ENCODE data around the gene NDFIP2.

The NDFIP2 gene

DNA sequence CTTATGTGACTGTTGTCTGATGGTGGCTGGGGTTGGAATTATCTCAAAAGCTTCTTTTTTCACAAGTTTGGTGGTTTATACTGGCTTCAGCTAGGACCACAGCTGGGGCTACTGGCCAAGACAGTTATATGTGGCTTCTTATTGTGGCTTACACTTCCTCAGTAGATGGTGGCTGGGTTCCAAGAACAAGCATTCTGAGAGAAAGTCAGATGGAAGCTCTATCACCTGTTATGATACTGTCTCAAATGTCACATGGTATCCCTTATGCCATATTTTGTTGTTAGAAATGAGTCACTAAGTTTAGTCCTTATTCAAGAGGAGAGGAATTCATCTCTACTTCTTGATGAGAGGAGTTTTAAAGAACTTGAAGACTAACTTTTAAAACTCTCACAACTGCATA lies 41.6 kb downstream of the NDFIP2 start:
- Histone ChIP-seq H3K27me3 (replicated peaks; ENCODE audit: control insufficient read depth, insufficient read depth, low read length) (no peaks in the 10 kb centered on the region), H3K4me1 (ENCODE audit: control insufficient read depth, insufficient read depth, low read length) (no peaks in the 10 kb centered on the region), H3K9me3 (ENCODE audit: control insufficient read depth, low read length) (no peaks in the 10 kb centered on the region), H3K9ac (ENCODE audit: low read length) (no peak overlapping the region), H3K4me3 (ENCODE audit: low read length) (no peak overlapping the region), H3K36me3 (ENCODE audit: control insufficient read depth, insufficient read depth, low read length, severe bottlenecking) (peaks cover 59% of the 10 kb centered on the region)
- no peak for DNase-seq (ENCODE audit: low read depth)

- no peaks in the 10 kb centered on the region for H3K4me1 ChIP-seq (ENCODE audit: control insufficient read depth, insufficient read depth, low read length)
- no peak for DNase-seq (ENCODE audit: low read depth)
- no peaks in the 10 kb centered on the region for H3K27me3 ChIP-seq (replicated peaks; ENCODE audit: control insufficient read depth, insufficient read depth, low read length)
- H3K36me3 ChIP-seq (ENCODE audit: control insufficient read depth, insufficient read depth, low read length, severe bottlenecking) = peaks cover 59% of the 10 kb centered on the region
- no peak overlapping the region for H3K4me3 ChIP-seq (ENCODE audit: low read length)
- H3K9me3 ChIP-seq (ENCODE audit: control insufficient read depth, low read length) = no peaks in the 10 kb centered on the region
- H3K9ac ChIP-seq (ENCODE audit: low read length) = no peak overlapping the region
Measured at GRCh38 chr13:79525064-79525857, 44.3 kb downstream of the NDFIP2 start.

- peaks cover 48% of the 10 kb centered on the region for H3K36me3 ChIP-seq (ENCODE audit: control insufficient read depth, insufficient read depth, low read length, severe bottlenecking)
- no peaks in the 10 kb centered on the region for H3K4me1 ChIP-seq (ENCODE audit: control insufficient read depth, insufficient read depth, low read length)
- no peak overlapping the region for H3K9ac ChIP-seq (ENCODE audit: low read length)
- DNase-seq (ENCODE audit: low read depth) = no peak
- H3K9me3 ChIP-seq (ENCODE audit: control insufficient read depth, low read length) = no peaks in the 10 kb centered on the region
- H3K4me3 ChIP-seq (ENCODE audit: low read length) = no peak overlapping the region
- H3K27me3 ChIP-seq (replicated peaks; ENCODE audit: control insufficient read depth, insufficient read depth, low read length) = no peaks in the 10 kb centered on the region
Measured at GRCh38 chr13:79527698-79528097, 46.7 kb downstream of the NDFIP2 start.

- H3K9ac ChIP-seq (ENCODE audit: low read length) = no peak overlapping the region
- no peaks in the 10 kb centered on the region for H3K9me3 ChIP-seq (ENCODE audit: control insufficient read depth, low read length)
- no peak for DNase-seq (ENCODE audit: low read depth)
Measured at GRCh38 chr13:79528356-79528755, 47.4 kb downstream of the NDFIP2 start.

GRCh38 chr13:79528759-79529191 lies 47.8 kb downstream of the NDFIP2 start:
- peaks cover 3% of the 10 kb centered on the region for H3K4me1 ChIP-seq (ENCODE audit: control insufficient read depth, insufficient read depth, low read length)
- no peak for DNase-seq (ENCODE audit: low read depth)
- no peak overlapping the region for H3K4me3 ChIP-seq (ENCODE audit: low read length)

More at GRCh38 chr13:79528356-79528755, 47.4 kb downstream of the NDFIP2 start:
- Histone ChIP-seq H3K4me1 (ENCODE audit: control insufficient read depth, insufficient read depth, low read length) (no peaks in the 10 kb centered on the region), H3K4me3 (ENCODE audit: low read length) (no peak overlapping the region), H3K27me3 (replicated peaks; ENCODE audit: control insufficient read depth, insufficient read depth, low read length) (no peaks in the 10 kb centered on the region), H3K36me3 (ENCODE audit: control insufficient read depth, insufficient read depth, low read length, severe bottlenecking) (peaks cover 44% of the 10 kb centered on the region)

GRCh38 chr13:79529817-79530216 lies 48.9 kb downstream of the NDFIP2 start:
- Histone ChIP-seq H3K4me1 (ENCODE audit: control insufficient read depth, insufficient read depth, low read length) (peaks cover 13% of the 10 kb centered on the region), H3K36me3 (ENCODE audit: control insufficient read depth, insufficient read depth, low read length, severe bottlenecking) (peaks cover 30% of the 10 kb centered on the region), H3K9ac (ENCODE audit: low read length) (no peak overlapping the region), H3K9me3 (ENCODE audit: control insufficient read depth, low read length) (no peaks in the 10 kb centered on the region), H3K27me3 (replicated peaks; ENCODE audit: control insufficient read depth, insufficient read depth, low read length) (no peaks in the 10 kb centered on the region), H3K4me3 (ENCODE audit: low read length) (no peak overlapping the region)
- DNase-seq (ENCODE audit: low read depth) = no peak

More at GRCh38 chr13:79528759-79529191, 47.8 kb downstream of the NDFIP2 start:
- Histone ChIP-seq H3K9me3 (ENCODE audit: control insufficient read depth, low read length) (no peaks in the 10 kb centered on the region), H3K27me3 (replicated peaks; ENCODE audit: control insufficient read depth, insufficient read depth, low read length) (no peaks in the 10 kb centered on the region), H3K9ac (ENCODE audit: low read length) (no peak overlapping the region), H3K36me3 (ENCODE audit: control insufficient read depth, insufficient read depth, low read length, severe bottlenecking) (peaks cover 40% of the 10 kb centered on the region)

DNA sequence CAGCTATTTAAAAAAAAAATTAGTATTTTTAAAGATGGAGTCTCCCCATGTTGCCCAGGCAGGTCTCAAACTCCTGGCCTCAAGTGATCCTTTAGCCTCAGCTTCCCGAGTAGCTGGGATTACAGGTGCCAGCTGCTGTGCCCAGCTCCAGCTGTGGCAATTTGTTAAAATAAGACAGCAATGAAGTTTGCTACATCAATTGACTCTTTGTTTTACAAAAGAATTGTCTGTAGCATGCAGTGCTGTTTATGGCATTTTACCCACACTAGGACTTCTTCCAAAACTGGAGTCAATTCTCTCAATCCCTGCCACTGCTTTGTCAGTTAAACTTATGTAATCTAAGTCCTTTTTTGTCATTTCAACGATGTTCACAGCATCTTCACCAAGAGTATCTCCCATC lies 49.3 kb downstream of the NDFIP2 start:
- no peak for DNase-seq (ENCODE audit: low read depth)
- Histone ChIP-seq H3K36me3 (ENCODE audit: control insufficient read depth, insufficient read depth, low read length, severe bottlenecking) (peaks cover 25% of the 10 kb centered on the region), H3K9ac (ENCODE audit: low read length) (no peak overlapping the region), H3K4me3 (ENCODE audit: low read length) (no peak overlapping the region), H3K9me3 (ENCODE audit: control insufficient read depth, low read length) (no peaks in the 10 kb centered on the region), H3K27me3 (replicated peaks; ENCODE audit: control insufficient read depth, insufficient read depth, low read length) (no peaks in the 10 kb centered on the region), H3K4me1 (ENCODE audit: control insufficient read depth, insufficient read depth, low read length) (peaks cover 18% of the 10 kb centered on the region)

GRCh38 chr13:79531542-79532254 lies 50.7 kb downstream of the NDFIP2 start:
- Histone ChIP-seq H3K4me1 (ENCODE audit: control insufficient read depth, insufficient read depth, low read length) (peaks cover 18% of the 10 kb centered on the region), H3K27me3 (replicated peaks; ENCODE audit: control insufficient read depth, insufficient read depth, low read length) (no peaks in the 10 kb centered on the region)
- DNase-seq (ENCODE audit: low read depth) = no peak

GRCh38 chr13:79532576-79532975 lies 51.6 kb downstream of the NDFIP2 start:
- Histone ChIP-seq H3K27me3 (replicated peaks; ENCODE audit: control insufficient read depth, insufficient read depth, low read length) (no peaks in the 10 kb centered on the region), H3K9me3 (ENCODE audit: control insufficient read depth, low read length) (no peaks in the 10 kb centered on the region), H3K36me3 (ENCODE audit: control insufficient read depth, insufficient read depth, low read length, severe bottlenecking) (peaks cover 7% of the 10 kb centered on the region), H3K4me1 (ENCODE audit: control insufficient read depth, insufficient read depth, low read length) (peaks cover 18% of the 10 kb centered on the region), H3K4me3 (ENCODE audit: low read length) (no peak overlapping the region), H3K9ac (ENCODE audit: low read length) (no peak overlapping the region)
- DNase-seq (ENCODE audit: low read depth) = no peak

More at GRCh38 chr13:79531542-79532254, 50.7 kb downstream of the NDFIP2 start:
- H3K36me3 ChIP-seq (ENCODE audit: control insufficient read depth, insufficient read depth, low read length, severe bottlenecking) = peaks cover 12% of the 10 kb centered on the region
- H3K9ac ChIP-seq (ENCODE audit: low read length) = no peak overlapping the region
- H3K4me3 ChIP-seq (ENCODE audit: low read length) = no peak overlapping the region
- H3K9me3 ChIP-seq (ENCODE audit: control insufficient read depth, low read length) = no peaks in the 10 kb centered on the region

DNA sequence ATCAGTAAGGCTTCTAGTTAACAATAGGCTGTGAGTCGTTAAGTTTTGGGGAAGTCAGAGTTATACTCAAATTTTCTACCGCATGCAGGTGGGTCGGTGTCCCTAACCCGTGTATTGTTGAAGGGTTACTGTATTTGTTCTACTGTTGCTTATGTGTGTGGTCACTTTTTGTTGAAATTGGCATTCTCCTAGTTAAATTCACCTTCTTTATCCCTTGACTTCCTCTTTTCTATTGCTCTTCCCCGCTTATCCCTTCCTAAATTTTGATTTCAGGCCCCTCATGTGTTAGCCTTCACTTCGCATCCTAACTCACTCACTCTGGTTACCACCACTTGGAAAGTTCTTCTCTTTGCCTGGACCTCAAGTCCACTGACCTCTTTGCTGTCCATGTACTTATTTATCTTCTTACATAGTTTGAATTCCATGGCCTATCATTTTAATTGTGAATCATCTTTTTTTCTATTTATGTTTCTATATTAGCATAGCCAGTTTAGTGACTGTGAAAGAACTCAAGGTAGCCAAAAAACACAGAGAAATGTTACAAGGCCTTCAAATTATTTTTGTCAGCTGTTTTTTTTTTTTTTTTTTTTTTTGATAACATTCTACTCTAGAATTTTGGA lies 52.9 kb downstream of the NDFIP2 start:
- no peaks in the 10 kb centered on the region for H3K27me3 ChIP-seq (replicated peaks; ENCODE audit: control insufficient read depth, insufficient read depth, low read length)
- H3K36me3 ChIP-seq (ENCODE audit: control insufficient read depth, insufficient read depth, low read length, severe bottlenecking) = peaks cover 9% of the 10 kb centered on the region
- H3K4me1 ChIP-seq (ENCODE audit: control insufficient read depth, insufficient read depth, low read length) = peaks cover 18% of the 10 kb centered on the region
- no peak overlapping the region for H3K9ac ChIP-seq (ENCODE audit: low read length)
- DNase-seq (ENCODE audit: low read depth) = peak; percentile 11
- H3K9me3 ChIP-seq (ENCODE audit: control insufficient read depth, low read length) = no peaks in the 10 kb centered on the region
- H3K4me3 ChIP-seq (ENCODE audit: low read length) = no peak overlapping the region

DNA sequence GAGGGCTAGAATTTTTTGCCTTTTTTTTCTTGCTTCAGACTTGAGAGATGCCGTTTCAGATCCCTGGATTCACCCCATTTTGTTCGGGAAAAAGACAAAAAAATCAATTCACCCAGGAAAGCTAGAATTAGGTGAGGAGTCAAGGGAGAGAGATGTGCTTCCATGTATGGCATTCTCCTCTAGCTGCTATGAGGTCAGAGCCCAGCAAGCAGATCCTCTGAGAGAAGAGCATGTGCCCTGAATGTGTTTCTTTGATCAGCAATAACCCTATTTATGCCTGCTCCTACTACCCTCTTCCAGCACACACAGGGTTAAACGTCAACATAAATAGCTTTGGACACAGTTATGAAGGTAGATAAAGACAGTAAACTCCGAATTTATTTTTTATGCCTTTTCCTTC lies 53.6 kb downstream of the NDFIP2 start:
- no peak for DNase-seq (ENCODE audit: low read depth)
- Histone ChIP-seq H3K9me3 (ENCODE audit: control insufficient read depth, low read length) (no peaks in the 10 kb centered on the region), H3K4me1 (ENCODE audit: control insufficient read depth, insufficient read depth, low read length) (peaks cover 18% of the 10 kb centered on the region), H3K9ac (ENCODE audit: low read length) (no peak overlapping the region), H3K4me3 (ENCODE audit: low read length) (no peak overlapping the region), H3K36me3 (ENCODE audit: control insufficient read depth, insufficient read depth, low read length, severe bottlenecking) (peaks cover 11% of the 10 kb centered on the region), H3K27me3 (replicated peaks; ENCODE audit: control insufficient read depth, insufficient read depth, low read length) (no peaks in the 10 kb centered on the region)
